Stimulated activated CD4-positive, alpha-beta T cell treated with anti-CD3 and anti-CD28 coated beads, Interleukin-1b, Interleukin-23, amount 100 ng/mL, for 24 hours (primary cell): ENCODE data around the gene TCAP.
"Not testable (repeated sequence)": the region's sequence is repeated elsewhere in the genome, so short reads cannot be mapped to it uniquely, and the experiment has no call there.

Source experiments
- DNase-seq, 4 experiments: peaks; one replicate each; pipeline ENCODE4 v3.0.0-alpha.2; 2020; ENCODE audit warnings: low read depth in 4 of 4, low spot score in 1 of 4

TCAP gene

GRCh38 chr17:39702901-39703893 is 38.0 kb downstream of the TCAP start:
- DNase-seq = no peak

GRCh38 chr17:39703913-39704312 is 38.8 kb downstream of the TCAP start:
- DNase-seq = no peak

- DNase-seq = no peak
Measured at GRCh38 chr17:39704821-39705551, 39.8 kb downstream of the TCAP start.

- no peak for DNase-seq
Measured at GRCh38 chr17:39705786-39706348, 40.7 kb downstream of the TCAP start.

GRCh38 chr17:39706383-39706782 is 41.2 kb downstream of the TCAP start:
- DNase-seq = no peak

- no peak for DNase-seq
Measured at GRCh38 chr17:39706921-39707337, 41.8 kb downstream of the TCAP start.

- no peak for DNase-seq
Measured at GRCh38 chr17:39709319-39709997, 44.3 kb downstream of the TCAP start.

- no peak for DNase-seq
Measured at GRCh38 chr17:39709998-39710964, 45.1 kb downstream of the TCAP start.

GRCh38 chr17:39711071-39711470 is 45.9 kb downstream of the TCAP start:
- DNase-seq = not testable (repeated sequence)

- no peak for DNase-seq
Measured at GRCh38 chr17:39711851-39712250, 46.7 kb downstream of the TCAP start.

GRCh38 chr17:39714234-39714633 is 49.1 kb downstream of the TCAP start:
- no peak for DNase-seq

GRCh38 chr17:39715375-39716072 is 50.4 kb downstream of the TCAP start:
- DNase-seq = no peak
